ENCODE measurements around the gene CLASP2.
"Not testable (repeated sequence)": the region's sequence is repeated elsewhere in the genome, so short reads cannot be mapped to it uniquely, and the experiment has no call there.

CLASP2 gene

DNA sequence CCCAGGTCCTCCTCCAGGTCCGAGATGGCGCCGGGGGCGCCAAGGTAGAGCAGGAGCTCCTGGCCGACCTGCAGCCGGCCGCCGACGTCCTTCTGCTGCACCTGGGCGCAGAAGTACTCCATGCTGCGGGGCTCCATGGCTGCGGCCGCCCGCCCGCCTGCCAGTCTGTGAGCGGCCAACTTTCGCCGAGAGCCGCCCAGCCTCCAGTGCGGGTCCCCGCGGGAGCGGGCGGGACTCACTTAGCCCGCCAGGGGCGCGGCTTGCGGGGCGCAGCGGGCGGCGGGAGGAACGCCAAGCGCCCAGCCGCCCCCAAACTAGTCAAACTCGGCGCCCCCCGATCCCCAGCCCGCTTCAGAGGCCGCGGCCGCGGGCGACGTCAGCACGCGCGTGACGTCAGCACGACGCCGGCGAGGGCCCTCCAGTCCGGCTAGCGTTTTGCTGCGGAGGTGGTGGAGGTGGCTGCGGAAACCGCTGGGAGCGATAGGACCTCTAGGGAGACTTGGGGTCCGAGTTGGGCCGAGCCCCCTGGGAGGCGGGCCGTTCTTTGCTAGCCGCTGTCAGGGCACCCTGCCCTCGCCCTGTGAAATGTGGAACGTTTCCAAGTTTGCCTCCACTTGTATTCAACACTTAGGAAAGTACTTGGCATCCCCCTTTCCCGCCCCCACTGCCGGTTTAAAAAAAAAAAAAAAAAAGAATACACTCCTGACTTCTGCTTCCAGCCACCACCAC lies at the start of gene CLASP2:
CLASP2 (minus strand) TSS at position 389 of the 729 bp plus-strand sequence; CDS start at position 137, 252 bp downstream.
- peak within 1 kb of the TSS; percentile 76 for H3K4me3 ChIP-seq (ENCODE audit: low read depth, low read length)
- DNase-seq (ENCODE audit: low read depth): peak; percentile 33
- TF ChIP-seq, protein P1, sequence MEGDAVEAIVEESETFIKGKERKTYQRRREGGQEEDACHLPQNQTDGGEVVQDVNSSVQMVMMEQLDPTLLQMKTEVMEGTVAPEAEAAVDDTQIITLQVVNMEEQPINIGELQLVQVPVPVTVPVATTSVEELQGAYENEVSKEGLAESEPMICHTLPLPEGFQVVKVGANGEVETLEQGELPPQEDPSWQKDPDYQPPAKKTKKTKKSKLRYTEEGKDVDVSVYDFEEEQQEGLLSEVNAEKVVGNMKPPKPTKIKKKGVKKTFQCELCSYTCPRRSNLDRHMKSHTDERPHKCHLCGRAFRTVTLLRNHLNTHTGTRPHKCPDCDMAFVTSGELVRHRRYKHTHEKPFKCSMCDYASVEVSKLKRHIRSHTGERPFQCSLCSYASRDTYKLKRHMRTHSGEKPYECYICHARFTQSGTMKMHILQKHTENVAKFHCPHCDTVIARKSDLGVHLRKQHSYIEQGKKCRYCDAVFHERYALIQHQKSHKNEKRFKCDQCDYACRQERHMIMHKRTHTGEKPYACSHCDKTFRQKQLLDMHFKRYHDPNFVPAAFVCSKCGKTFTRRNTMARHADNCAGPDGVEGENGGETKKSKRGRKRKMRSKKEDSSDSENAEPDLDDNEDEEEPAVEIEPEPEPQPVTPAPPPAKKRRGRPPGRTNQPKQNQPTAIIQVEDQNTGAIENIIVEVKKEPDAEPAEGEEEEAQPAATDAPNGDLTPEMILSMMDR (IDR thresholded peaks at IDR 0.05; ENCODE audit: control insufficient read depth, extremely low read depth, insufficient read depth): no peak

DNA sequence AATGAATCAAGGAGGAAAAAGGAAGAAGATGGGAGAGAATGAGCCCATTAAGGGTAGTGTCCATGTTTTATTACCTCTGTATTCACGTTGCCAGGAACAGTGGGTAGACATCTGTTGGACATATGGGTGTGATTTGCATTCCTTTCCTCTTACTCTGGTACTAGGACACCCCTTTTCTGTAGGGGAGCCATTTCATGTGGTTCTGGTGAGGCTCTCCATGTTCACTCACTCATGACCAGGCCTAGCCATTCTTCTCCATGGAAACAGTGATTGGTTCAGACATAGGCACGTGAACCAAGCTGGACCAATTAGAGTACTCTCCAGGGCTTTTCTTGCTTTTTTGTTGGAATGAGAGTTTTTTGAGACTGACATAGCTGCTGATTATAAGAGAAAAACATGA lies 40.8 kb upstream of the CLASP2 start:
- TF ChIP-seq, protein P1 (IDR thresholded peaks at IDR 0.05; ENCODE audit: control insufficient read depth, extremely low read depth, insufficient read depth): no peak
- no peak overlapping the region for H3K4me3 ChIP-seq (ENCODE audit: low read depth, low read length)
- DNase-seq (ENCODE audit: low read depth): no peak

DNA sequence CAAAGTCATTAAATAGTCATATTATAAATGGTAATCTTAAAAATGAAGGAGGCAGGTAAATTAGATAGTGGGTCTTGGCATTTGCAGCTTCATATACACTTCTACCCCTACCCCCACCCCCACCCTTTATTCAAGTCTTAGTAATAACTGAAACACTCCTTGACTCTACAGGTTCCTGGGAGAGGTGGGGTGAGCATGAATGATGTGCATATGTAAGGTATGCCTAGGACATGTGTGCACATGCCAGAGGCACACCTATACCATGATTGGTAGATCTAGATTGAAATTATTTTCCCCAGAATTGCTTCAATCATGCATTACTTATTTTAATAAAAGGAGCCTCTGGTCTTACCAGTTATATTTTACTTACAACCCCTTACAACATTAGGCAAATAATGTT lies 40.2 kb upstream of the CLASP2 start:
- no peak for DNase-seq (ENCODE audit: low read depth)
- H3K4me3 ChIP-seq (ENCODE audit: low read depth, low read length): no peak overlapping the region

DNA sequence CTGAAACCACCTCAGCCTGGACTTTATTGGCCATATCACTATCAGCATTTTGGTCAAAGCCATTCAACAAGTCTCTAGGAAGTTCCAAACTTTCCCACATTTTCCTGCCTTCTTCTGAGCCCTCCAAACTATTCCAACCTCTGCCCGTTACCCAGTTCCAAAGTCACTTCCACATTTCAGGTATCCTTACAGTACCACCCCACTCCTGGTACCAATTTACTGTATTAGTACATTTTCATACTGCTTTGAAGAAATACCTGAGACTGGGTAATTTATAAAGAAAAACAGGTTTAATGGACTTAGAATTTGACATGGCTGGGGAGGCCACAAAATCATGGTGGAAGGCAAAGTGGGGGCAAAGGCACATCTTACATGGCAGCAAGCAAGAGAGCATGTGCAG lies 36.3 kb upstream of the CLASP2 start:
- DNase-seq (ENCODE audit: low read depth): not testable (repeated sequence)

More for the DNA sequence above, 40.2 kb upstream of the CLASP2 start:
- TF ChIP-seq, protein P1 (IDR thresholded peaks at IDR 0.05; ENCODE audit: control insufficient read depth, extremely low read depth, insufficient read depth): no peak

DNA sequence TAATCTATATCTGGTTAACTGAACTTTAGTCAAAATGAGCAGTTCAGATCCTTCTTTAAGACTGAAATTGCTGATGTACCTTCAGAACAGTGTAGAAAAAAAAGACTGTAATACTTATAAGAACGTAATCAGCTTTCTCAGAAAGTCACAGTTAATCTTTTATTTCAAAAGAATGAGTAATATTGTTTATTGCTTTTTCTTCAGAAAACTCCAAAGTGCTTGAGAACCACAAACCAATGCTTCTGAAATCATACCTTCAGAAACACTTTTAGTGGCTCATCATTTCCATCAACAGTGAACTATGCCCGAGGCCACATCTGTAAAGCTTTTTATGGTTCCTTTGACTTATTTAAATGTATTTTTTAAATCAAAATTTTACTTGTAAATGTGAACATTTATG lies 33.3 kb upstream of the CLASP2 start:
- TF ChIP-seq, protein P1 (IDR thresholded peaks at IDR 0.05; ENCODE audit: control insufficient read depth, extremely low read depth, insufficient read depth): no peak
- H3K4me3 ChIP-seq (ENCODE audit: low read depth, low read length): no peak overlapping the region
- DNase-seq (ENCODE audit: low read depth): no peak

More for the DNA sequence above, 36.3 kb upstream of the CLASP2 start:
- not testable (repeated sequence) for H3K4me3 ChIP-seq (ENCODE audit: low read depth, low read length)

GRCh38 chr3:33750211-33750548 lies 32.1 kb upstream of the CLASP2 start:
- DNase-seq (ENCODE audit: low read depth): no peak
- TF ChIP-seq, protein P1 (IDR thresholded peaks at IDR 0.05; ENCODE audit: control insufficient read depth, extremely low read depth, insufficient read depth): no peak
- no peak overlapping the region for H3K4me3 ChIP-seq (ENCODE audit: low read depth, low read length)

DNA sequence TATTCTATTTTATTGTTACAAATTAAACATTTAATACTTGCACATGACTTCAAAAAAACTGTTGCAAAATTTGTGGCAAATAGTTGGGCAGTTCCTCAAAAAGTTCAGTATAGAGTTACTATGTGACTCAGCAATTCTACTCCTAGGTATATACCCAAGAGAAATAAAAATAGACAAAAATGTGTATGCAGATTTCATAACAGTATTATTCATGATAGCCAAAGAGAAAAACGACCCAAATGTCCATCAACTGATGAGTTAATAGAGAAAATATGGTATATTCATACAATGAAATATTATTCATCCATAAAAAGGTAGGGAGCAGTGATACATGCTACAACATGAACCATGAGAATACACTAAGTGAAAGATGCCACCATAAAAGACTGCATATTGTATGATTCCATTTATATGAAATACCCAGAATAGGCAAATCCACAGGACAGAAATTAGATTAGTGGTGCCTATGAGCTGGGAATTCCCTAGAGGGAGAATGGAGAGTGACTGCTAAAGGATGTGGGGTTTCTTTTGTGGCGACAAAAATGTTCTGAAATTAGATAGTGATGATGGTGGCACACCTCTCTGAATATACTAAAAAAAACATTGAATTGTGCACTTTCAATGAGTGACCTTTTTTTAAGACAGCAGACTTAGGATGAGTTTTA lies 31.6 kb upstream of the CLASP2 start:
- H3K4me3 ChIP-seq (ENCODE audit: low read depth, low read length): no peak overlapping the region
- no peak for DNase-seq (ENCODE audit: low read depth)
- TF ChIP-seq, protein P1 (IDR thresholded peaks at IDR 0.05; ENCODE audit: control insufficient read depth, extremely low read depth, insufficient read depth): no peak

All from LNCaP clone FGC (cell line).